GM21390 (cell line): ENCODE results near the gene PTPN14.

ENCODE experiments used
- ATAC-seq: cut with Tn5 transposase; IDR thresholded peaks from one replicate; pipeline ENCODE4 v1.9.1; 2021; ENCODE audit not compliant: unreplicated experiment

PTPN14 gene

DNA sequence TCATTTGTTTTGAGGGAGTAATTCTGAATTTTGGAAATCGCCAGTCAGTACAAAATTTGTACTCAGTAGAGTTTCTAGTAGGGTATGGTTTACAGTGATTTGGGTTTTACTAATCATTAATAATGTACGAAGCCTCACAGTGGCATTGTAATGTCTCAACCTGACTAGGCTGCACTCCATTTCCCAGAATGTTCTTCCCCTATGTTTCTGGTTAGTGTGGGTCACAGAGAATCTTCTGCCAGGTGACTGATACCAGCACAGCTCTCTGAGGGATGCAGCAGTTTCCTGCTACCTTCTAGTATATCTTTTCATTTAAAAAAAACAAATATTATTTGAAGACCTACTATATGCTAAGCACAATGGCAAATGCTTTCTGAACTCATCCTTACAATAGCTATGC, 112.9 kb downstream of the PTPN14 start:
- ATAC-seq, result no peak

DNA sequence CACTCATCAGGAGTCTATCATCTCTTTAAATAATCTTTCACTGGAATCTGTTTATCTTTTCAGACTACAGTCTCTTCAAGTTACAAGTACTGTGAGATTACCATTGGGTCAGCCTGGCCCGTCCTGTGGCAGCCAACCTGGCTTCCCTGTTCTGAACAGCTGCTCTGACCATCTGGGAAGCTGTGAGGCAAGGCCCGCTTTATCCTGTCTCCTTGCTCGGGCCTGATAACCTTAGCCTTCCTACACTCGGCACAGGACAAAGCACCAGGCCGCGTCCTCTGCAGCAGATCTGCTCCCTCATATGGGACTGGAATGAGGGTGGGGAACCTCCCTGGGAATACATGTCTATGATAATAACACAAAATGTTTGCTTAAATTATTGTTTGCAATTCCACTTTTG, 113.3 kb downstream of the PTPN14 start:
- no peak for ATAC-seq

DNA sequence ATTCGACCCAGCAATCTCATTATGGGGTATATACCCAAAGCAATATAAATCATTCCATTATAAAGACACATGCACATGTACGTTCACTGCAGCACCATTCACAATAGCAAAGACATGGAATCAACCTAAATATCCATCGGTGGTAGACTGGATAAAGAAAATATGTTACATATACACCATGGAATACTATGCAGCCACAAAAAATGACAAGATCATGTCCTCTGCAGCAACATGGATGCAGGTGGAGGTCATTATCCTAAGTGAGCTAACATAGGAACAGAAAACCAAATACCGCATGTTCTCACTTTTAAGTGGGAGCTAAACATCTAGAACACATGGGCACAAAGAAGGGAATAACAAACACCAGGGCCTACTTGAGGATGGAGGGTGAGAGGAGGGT, 115.5 kb downstream of the PTPN14 start:
- no peak for ATAC-seq

DNA sequence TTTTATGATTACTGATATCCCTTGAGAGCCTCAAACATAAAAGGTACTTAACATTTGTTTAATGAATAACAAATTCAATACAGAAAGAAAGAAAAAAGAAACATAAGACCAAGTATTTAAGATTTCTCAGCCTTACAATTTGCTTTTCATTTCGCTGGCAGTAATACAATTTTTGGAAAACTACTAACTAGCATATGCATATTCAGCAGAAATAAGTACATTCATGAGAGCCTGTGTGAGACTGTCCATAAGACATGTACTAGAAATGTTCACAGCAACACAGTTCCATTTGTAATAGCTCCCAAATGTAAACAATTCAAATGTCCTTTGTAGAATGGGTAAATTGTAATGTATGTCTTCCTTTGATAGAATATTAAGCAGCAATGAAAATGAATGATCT, 119.2 kb downstream of the PTPN14 start:
- ATAC-seq, result no peak

DNA sequence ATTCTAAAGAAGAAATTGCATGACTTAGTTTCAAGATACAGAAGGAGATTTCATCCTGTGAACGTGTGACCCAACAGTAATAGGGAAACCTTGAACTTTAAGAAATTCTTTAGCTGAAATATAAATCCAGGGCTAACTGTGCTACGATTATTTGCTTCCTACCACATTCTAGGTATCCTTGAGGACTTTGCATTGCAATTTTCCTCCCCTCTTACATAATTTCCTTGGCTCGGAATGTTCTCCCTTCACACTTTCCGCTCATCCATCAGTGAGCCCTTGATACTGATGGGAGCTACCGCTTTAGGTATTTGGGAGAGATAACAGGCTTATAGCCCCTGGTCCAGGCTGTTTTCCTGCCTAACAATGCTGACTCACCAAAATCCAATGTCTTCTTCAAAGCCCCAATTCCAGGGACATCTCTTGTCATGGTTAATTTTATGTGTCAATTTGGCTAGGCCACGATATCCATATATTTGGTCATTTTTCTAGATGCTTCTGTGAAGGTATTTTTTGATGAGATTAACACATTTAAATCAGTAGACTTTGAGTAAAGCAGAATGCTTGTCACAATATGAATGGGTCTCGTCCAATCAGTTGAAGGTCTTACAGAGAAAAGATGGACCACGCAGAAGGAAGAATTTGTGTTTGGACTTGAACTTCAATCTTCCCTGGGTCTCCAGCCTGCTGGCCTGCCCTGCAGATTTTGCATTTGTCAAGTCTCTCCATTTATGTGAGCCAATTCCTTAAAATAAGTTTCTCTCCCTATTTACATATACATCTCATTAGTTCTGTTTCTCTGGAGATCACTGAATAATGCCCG, 121.2 kb downstream of the PTPN14 start:
- ATAC-seq, result no peak

DNA sequence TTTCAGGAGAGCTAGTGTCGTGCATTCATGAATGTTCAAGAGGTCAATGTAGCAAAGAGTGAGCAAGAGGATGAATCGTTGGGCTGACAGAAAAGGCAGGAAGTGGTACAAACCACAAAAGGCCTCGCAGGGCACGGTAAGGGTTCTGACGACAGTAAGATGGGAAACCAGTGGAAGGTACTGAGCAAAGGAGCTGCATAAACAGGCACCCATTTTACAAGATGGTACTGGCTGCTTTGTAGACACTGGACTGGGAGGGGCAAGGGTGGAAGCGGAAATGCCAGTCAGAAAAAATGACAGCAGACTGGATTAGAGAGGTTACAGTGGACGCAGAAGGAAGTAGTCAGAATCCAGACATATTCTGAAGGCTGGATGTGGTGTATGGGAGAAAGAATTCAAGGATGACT, 123.5 kb downstream of the PTPN14 start:
- peak; percentile 97 for ATAC-seq

DNA sequence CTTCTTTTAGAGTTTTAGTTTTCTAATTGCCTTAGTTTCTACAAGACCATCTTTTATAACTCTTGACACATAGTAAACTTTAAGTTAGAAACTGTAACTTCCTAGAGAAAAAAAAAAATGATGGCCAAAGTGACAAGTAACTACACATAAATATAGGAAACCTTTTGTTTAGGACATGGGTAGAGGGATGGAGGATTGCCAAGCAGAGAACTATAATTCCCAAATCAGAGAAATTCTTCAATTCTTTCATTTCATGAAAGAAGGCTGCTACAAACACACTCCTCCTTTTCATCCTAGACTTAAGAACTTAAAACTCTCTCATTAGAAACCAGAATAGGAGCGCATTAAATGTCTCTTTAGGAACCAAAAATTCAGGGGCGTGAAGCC, 125.0 kb downstream of the PTPN14 start:
- ATAC-seq, result no peak

DNA sequence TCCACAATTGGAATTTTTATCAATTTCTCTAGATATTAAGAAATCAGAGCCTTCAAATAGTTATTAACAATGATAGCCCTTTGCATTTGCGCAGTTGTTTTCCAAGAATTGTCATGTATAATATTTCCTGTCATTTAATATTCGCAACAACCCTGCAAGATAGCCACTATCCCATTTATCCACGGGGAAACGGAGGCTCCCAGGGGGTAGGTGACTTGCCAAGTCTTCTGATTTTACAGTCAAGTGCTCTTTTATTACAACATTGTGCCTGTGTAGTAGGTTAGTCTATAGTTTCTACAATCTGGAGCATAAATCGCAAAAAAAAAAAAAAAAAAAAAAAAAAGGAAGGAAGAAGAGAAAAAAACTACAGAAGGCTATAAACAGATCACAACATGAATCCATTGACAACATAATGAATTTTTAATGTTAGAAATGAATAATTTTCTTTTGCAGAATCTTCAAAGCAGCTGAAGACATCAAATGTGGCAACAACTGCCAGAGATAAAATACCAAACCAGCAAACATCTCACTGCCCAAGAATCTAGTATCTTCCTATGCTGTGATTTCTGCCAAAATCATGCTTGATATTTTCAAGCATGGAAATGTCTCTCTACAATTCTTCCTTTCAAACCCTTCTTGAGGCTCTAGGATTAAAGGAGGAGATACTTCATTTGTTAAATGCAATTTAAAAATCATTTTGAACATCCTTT, 125.5 kb downstream of the PTPN14 start:
- no peak for ATAC-seq

DNA sequence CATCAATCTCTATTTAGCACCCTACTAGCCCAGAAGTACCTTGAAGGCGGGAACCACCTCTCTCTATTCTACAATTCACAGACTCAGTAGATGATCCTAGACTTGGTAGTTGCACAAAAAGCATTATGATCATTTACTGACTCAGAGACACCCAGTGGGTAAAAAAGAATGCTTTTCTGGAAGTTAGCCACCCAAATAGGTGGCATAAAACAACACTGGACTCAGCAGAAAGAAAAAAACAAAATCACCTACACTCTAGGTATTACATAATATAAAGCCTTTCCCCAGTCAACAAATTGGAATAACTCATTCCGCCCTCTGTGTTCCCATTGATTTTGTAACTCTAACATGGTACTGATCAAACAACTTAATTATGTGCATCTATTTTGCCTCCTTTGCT, 126.3 kb downstream of the PTPN14 start:
- no peak for ATAC-seq

DNA sequence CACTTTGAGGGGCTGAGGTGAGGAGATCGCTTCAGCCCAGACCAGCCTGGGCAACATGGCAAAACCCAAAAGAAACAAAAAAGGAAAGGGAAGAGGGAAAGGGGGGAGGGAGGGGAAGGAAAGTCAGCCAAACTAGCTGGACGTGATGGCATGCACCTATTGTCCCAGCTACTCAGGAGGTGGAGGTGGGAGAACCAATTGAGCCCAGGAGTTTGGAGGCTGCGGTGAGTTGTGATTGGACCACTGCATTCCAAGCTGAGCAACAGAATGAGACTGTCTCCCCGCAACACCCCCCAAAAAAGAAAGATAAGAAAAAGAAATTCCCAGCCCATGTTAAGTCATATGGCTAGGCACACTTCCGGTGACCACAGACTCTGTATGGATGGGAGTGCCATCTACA, 128.4 kb downstream of the PTPN14 start:
- no peak for ATAC-seq

DNA sequence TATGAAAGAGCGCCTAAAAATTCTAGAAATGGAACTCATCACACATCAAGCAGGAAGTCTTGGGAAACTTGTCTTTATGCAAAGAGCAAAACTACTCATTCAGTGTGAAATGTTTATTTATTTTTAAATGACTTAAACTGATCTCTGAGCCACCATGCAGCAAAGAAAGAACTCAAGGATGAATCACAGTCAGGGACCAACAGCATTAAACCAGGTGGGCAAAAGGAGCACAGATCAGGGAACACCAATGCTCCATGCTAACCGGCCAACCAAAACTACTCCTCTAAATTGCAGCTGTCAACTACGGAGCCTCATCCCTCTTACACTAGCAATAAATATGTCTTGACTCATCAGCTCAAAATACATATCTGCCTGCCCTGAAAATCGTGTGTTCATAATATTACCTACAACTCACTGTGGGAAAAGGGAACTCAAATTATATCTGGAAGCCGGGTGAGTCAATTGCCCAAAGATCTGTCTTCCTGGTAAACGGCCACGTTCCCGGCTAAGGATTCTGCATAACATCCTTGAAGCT, 129.2 kb downstream of the PTPN14 start:
- no peak for ATAC-seq

DNA sequence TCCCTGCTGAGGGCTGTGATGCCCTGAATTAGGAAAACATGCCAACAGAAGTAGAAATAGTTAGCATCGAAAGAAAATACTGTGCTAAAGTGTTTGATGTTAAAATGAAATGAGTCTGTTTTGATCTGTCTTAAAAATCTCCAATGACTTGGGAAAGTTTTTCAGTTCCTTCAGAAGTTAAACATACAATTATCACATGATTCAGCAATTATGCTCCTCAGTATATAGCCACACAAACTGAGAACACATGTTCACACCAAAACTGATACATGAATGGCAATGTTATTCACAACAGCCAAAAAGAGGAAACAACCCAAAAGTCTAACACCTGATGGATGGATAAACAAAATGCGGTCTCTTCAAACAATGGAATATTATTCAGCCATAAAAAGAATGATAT, 130.6 kb downstream of the PTPN14 start:
- no peak for ATAC-seq

DNA sequence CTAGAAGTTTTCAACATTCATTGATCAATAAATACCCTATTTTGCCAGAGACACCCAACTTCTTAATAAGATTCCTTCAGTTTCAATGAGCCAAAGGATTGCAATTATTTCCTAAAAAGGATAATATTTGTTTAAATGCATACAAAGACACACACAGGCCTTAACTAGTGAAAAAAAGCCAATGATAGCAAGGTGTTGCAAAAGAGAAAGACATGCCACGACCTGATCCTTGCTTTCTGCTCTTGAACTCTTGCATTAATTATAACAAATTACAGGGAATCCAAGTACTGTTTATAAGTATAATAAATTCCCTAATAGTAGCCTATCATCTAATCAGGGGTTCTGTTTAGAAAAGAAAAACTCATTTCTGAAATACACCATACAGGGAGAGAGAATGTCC, 131.1 kb downstream of the PTPN14 start:
- no peak for ATAC-seq

DNA sequence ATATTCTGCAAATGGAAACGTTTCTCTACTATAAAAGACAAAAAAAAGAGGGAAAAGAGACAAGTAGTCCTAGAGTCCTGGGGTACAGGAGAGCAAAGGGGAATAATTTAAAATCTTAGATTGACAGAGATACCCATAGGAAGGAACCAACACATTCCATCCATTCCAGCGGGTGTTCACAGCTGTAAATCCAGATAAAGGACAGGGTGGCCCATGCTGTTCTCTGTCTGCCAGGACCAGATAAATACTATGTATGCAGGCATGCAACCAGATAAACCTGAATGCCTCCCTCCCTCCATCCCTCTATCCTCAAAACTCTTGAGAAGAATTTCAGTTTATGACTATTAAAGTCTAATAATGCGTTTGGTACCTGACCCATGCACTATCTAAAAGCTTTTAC, 131.8 kb downstream of the PTPN14 start:
- ATAC-seq, result no peak

DNA sequence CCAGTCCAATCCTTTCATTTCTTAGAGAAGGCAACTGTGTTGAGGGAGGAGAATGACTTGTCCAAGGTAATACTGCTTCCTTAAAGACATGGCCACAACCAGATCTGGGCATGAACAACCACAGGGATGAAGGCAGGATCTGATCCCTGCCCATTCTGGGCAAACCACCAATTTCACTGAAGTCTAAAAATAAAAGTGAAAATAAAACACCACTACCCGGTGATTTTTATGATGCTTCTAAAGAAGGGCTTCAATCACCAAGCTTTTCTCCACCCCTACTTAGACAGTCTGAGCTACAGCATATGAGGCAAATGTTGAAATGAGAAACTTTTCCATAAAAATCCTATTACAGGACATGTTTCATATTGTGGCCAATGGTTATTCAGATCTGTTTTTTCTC, 133.0 kb downstream of the PTPN14 start:
- no peak for ATAC-seq

DNA sequence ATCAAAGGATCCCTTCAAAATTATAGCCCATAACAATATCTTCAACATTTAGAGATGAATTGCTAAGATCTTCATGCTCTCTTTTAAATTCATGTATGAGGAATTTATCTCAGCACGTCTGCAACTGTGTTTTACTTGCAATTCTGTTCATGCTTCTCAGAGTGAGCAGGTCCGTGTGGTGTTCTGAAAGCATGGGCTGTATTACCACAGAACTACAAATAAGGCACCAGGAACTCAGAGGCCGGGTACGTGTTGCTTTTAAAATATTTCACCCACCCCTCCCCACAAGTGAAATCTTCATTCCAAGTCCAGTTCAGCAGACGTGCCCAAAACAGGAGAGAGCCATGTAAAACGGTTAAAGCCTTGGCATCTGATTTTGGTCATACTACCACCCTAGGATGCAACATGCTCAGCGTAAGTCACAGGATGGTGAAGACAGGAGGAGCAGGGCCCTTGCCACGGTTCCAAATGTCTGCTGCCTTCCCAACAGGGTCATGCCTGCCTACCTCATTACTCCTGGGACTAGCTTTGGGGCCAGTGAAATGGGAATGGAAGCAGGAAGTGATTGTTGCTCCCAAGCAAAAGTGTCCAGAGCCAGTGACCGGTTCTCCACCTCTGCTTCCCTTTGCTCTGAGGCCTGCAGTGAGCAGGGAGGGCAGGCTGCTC, 133.7 kb downstream of the PTPN14 start:
- no peak for ATAC-seq

DNA sequence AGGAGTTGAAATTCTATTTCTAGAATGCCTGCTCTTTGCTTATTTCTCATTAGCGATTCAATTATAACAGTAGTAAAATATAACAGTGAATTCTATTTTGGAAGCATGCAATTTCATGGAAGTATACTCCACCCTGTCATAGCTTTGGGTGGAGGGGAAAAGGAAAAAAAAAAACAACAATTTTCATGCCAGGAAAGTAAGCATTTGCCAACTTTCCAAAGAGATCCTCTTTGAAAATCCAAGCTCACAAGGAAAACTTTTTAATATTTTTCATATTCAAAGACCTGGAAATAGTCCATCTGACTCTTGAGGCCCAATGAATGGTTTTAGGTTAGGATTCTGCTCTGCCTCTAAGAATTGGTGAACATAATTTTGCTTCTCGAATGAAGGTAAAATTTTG, 134.5 kb downstream of the PTPN14 start:
- ATAC-seq, result no peak

DNA sequence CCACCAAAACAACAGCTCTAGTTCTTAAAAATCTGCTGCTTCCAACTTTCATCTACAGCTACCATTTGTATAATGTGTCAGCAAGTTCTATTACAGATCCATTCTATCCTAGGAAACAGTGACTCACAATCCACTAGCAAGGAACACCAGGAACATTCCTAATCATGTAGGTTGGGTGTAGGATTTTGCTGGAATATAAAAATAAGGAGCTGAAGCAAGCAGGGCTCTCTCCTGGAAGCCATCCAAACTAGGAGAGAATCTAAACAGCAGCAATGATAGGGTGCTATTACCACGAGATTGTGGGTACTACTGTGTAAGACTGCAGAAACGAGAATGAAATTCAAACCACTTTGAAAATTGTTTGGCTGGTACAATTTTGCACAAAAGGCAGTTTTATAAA, 135.0 kb downstream of the PTPN14 start:
- ATAC-seq, result no peak

DNA sequence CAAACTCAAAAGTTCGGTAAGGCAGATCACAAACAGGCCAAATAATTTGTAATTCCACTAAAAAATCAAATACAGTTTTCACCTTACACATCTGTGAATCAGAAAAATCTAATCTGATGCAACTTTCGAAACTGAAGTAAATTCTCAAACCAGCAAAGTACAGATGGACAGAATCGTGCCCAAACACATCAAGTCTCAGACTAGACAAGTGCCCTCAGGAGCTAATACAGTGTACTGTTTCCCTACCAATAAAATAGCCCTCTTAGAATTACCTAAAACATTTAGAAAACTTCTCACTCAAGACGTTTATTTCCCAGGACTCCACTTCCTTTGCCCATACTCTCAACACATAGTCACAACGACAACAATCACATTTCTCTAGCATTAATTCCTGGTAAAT, 136.3 kb downstream of the PTPN14 start:
- ATAC-seq, result no peak

DNA sequence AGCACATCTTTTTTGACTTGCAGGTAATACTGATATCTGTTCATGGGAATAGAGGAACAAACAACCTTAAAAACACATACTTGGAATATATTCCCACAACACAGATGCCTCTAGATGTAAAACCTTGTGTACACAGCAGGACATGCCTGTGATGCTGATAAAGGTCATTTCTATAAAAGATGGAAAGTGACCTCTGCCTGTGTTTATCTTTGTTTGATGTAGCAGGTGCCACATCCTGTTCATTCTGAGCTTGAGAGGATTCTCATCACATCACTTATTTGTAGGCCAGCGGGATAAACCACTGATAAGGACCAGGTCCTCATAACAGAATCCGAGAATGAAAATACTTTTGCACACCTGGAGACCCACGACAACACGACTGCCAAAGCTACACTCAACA, 136.7 kb downstream of the PTPN14 start:
- no peak for ATAC-seq

DNA sequence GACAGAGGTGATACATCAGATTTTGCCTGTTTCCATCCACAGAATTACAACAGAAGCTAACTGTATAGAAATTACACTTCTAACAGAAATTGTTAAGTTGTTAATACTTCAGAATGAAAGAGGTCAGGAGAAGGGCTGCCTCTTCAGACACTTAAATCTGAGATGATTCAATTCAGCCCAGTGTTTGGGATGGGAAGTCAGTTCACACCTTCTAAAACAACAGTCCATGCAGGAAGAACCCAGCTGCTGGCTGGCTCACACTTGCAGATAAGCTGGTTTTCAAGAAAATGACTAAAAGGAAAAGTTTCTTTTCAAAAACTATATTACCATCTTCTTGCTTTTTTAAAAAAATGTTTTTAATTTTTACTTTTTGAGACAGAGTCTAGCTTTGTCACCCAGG, 138.1 kb downstream of the PTPN14 start:
- ATAC-seq, result no peak
